NK-92 (cell line): Measurements from ENCODE around the gene LECT2.

Source experiments
- DNase-seq: peaks from one replicate; lab custom pipeline; 2025; ENCODE audit not compliant: unreplicated experiment; lab: John Stamatoyannopoulos, UW

LECT2 gene

GRCh38 chr5:135941711-135942110 is 13.1 kb downstream of the LECT2 start:
- DNase-seq, result no peak

- no peak for DNase-seq
Measured at GRCh38 chr5:135937245-135937911, 17.4 kb downstream of the LECT2 start.

GRCh38 chr5:135934939-135935338 is 19.8 kb downstream of the LECT2 start:
- DNase-seq, result no peak

- DNase-seq, result no peak
Measured at GRCh38 chr5:135930949-135931295, 23.9 kb downstream of the LECT2 start.

GRCh38 chr5:135930029-135930948 is 24.5 kb downstream of the LECT2 start:
- no peak for DNase-seq

- DNase-seq, result no peak
Measured at GRCh38 chr5:135921388-135921787, 33.4 kb downstream of the LECT2 start.

GRCh38 chr5:135920199-135920598 is 34.6 kb downstream of the LECT2 start:
- no peak for DNase-seq

GRCh38 chr5:135916638-135917263 is 38.0 kb downstream of the LECT2 start:
- no peak for DNase-seq

GRCh38 chr5:135915466-135916001 is 39.2 kb downstream of the LECT2 start:
- no peak for DNase-seq

- DNase-seq, result no peak
Measured at GRCh38 chr5:135913713-135914626, 40.8 kb downstream of the LECT2 start.

- DNase-seq, result no peak
Measured at GRCh38 chr5:135905144-135905543, 49.6 kb downstream of the LECT2 start.

GRCh38 chr5:135901633-135902032 is 53.1 kb downstream of the LECT2 start:
- DNase-seq, result no peak

- no peak for DNase-seq
Measured at GRCh38 chr5:135900276-135900675, 54.5 kb downstream of the LECT2 start.

GRCh38 chr5:135898651-135899050 is 56.1 kb downstream of the LECT2 start:
- DNase-seq, result no peak
